Lower leg skin (tissue), 3 donors: Measurements from ENCODE around the gene AIDA.
"Not testable (repeated sequence)": the region's sequence is repeated elsewhere in the genome, so short reads cannot be mapped to it uniquely, and the experiment has no call there.

Source experiments
- POLR2A ChIP-seq, 2 donors: fragments of 450-650 bp; IDR thresholded peaks; one replicate each; pipeline ENCODE4 v1.6.1; 2016 to 2017; ENCODE audit warnings: antibody characterized with exemption in 2 of 2, mild to moderate bottlenecking in 1 of 2, moderate library complexity in 1 of 2
- TF ChIP-seq, protein P1 (sequence below), 3 donors: fragments of 450-650 bp; IDR thresholded peaks; one replicate each; pipeline ENCODE4 v1.5.1; 2016; ENCODE audit warnings: antibody characterized with exemption in 3 of 3, mild to moderate bottlenecking in 3 of 3, moderate library complexity in 2 of 3

DNA sequence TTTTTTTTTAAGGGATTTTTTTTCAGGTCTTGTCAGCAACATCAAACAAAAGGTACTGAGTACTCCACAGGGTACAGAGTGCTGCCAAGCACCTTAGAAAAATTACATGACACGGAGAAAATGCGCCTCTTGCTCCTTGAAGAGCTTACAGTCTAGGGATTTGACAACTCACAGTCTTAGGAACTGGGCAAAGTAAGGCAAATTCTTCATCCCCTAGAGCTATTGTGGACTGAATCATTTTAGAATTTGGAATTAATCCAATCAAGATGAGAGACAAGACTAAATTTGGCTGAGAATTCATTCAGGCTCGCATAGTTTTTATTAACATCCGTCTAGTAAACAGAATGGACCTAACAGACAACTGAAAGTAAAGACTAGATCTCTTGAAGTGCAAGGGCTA, 44.1 kb downstream of the AIDA start:
- TF ChIP-seq, protein P1, sequence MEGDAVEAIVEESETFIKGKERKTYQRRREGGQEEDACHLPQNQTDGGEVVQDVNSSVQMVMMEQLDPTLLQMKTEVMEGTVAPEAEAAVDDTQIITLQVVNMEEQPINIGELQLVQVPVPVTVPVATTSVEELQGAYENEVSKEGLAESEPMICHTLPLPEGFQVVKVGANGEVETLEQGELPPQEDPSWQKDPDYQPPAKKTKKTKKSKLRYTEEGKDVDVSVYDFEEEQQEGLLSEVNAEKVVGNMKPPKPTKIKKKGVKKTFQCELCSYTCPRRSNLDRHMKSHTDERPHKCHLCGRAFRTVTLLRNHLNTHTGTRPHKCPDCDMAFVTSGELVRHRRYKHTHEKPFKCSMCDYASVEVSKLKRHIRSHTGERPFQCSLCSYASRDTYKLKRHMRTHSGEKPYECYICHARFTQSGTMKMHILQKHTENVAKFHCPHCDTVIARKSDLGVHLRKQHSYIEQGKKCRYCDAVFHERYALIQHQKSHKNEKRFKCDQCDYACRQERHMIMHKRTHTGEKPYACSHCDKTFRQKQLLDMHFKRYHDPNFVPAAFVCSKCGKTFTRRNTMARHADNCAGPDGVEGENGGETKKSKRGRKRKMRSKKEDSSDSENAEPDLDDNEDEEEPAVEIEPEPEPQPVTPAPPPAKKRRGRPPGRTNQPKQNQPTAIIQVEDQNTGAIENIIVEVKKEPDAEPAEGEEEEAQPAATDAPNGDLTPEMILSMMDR (IDR thresholded peaks at IDR 0.05) = not testable (repeated sequence)
- not testable (repeated sequence) for TF ChIP-seq POLR2A (IDR thresholded peaks at IDR 0.05)
